ENCODE measurements around the gene GPSM3. TPM values are rescaled to one million over a fixed set of nuclear protein-coding genes. Genes with fewer than 3 reads are reported as not detected.

The GPSM3 gene
- polyA plus RNA-seq, 1 experiment: 4.7 TPM

DNA sequence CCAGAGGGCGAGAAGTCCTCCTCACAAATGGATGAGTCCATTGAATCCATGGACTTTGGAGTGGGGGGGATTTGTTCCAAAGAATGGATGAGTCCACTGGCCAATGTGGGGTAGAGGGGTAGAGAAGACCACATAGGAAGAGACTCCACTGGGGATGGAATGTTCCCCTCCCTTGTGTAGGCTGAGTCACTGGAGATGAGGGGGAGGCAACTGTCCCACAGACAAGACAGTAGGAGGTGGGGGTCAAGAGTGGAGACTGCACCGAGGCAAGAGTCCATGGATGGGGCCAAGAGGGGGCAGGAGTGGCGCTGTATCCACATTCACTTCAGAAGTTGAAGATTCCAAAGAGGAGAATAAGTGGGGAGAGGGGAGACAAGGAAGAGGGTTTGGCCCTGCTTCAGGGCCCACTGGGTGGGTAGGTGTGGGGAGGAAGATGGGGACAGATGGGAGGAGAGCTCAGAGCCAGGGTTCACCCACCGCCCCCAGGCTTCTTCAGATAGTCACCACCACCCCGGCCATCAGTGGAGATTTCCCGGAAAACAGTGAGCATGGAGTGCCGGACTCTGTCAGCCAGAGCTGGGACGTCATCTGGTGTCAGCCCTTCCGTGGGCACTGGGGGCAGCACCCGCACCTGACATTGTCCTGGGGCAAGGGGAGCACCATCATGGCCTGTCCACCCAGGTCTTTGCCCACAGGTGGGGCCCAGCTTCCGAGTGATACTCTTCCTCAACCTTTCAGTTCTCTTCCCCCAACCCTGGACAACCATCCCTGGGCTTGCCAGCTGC is 23.4 kb downstream of the GPSM3 start:
- no peak overlapping the region for H3K4me3 ChIP-seq (ENCODE audit: low read depth, low read length)
- no peak for DNase-seq (ENCODE audit: low read depth, low spot score)
- ChIA-PET POLR2A (interaction anchor here (0.6 kb wide), 1 partner anchor 1343 kb away, joined by 5 read pairs; no protein-coding TSS in a partner anchor), CTCF (interaction anchor here (1.6 kb wide), 1 partner anchor 50 kb away, joined by 4 read pairs; no protein-coding TSS in a partner anchor)
- H3K27me3 ChIP-seq (ENCODE audit: control insufficient read depth, insufficient read depth, low read length): no peaks in the 10 kb centered on the region
- no peak overlapping the region for H3K27ac ChIP-seq (ENCODE audit: low read depth, low read length)
- TF ChIP-seq, protein P1, sequence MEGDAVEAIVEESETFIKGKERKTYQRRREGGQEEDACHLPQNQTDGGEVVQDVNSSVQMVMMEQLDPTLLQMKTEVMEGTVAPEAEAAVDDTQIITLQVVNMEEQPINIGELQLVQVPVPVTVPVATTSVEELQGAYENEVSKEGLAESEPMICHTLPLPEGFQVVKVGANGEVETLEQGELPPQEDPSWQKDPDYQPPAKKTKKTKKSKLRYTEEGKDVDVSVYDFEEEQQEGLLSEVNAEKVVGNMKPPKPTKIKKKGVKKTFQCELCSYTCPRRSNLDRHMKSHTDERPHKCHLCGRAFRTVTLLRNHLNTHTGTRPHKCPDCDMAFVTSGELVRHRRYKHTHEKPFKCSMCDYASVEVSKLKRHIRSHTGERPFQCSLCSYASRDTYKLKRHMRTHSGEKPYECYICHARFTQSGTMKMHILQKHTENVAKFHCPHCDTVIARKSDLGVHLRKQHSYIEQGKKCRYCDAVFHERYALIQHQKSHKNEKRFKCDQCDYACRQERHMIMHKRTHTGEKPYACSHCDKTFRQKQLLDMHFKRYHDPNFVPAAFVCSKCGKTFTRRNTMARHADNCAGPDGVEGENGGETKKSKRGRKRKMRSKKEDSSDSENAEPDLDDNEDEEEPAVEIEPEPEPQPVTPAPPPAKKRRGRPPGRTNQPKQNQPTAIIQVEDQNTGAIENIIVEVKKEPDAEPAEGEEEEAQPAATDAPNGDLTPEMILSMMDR (IDR thresholded peaks at IDR 0.05; ENCODE audit: low read depth, low read length): no peak
- no peaks in the 10 kb centered on the region for H3K9me3 ChIP-seq (ENCODE audit: control insufficient read depth, insufficient read depth, low read length)

DNA sequence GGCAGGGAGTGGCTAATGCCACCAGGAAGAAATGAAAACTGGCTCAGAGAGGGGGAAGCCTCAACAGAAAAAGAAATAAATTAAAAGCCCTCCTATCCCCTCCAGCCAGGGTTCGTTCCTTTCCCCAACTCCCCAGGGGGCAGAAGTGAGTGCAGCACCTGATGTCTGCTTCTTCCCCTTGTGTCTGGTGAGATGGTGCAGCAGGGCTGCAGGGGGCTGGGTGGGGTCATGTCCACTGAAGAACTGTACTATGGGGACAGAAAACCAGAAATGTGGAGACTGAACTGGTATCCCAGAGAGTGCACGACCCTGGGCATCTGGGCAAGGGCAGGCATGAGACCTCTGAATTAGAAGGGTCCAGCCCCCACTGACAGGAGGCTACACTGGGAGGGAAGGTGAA is 24.1 kb downstream of the GPSM3 start:
- CTCF ChIA-PET: no interaction called here
- H3K27me3 ChIP-seq (ENCODE audit: control insufficient read depth, insufficient read depth, low read length): no peaks in the 10 kb centered on the region
- POLR2A ChIA-PET: interaction anchor here (0.6 kb wide), 1 partner anchor 1343 kb away, joined by 5 read pairs; no protein-coding TSS in a partner anchor
- TF ChIP-seq, protein P1 (IDR thresholded peaks at IDR 0.05; ENCODE audit: low read depth, low read length): no peak
- no peak for DNase-seq (ENCODE audit: low read depth, low spot score)
- H3K9me3 ChIP-seq (ENCODE audit: control insufficient read depth, insufficient read depth, low read length): no peaks in the 10 kb centered on the region
- peak overlapping the region; percentile 11 for H3K27ac ChIP-seq (ENCODE audit: low read depth, low read length)
- no peak overlapping the region for H3K4me3 ChIP-seq (ENCODE audit: low read depth, low read length)

DNA sequence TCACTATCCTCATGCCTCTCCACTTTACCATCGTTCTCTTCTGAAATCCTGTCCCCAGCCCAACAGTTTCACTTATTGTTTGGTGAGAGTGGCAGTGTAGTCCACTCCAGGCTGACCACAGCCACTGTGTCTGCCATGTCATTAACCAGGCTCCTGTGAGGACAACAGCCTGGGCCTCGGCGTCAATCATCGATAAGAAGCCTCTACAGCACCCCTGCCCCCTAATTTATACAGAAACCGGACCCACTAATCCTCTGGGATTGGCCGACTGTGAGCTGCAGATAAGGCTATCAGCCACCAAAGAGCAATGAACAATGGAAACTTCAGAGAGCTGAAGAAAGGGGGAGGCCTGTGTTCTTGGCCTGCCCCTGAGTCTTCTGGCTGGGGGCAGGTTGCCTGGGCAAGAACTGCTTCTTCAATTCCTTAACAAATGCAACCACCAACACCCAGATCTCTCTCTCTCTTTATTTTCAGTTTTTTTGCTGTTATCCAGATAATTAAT is 24.6 kb downstream of the GPSM3 start:
- Histone ChIP-seq H3K27me3 (ENCODE audit: control insufficient read depth, insufficient read depth, low read length) (no peaks in the 10 kb centered on the region), H3K9me3 (ENCODE audit: control insufficient read depth, insufficient read depth, low read length) (no peaks in the 10 kb centered on the region), H3K4me3 (ENCODE audit: low read depth, low read length) (no peak overlapping the region), H3K27ac (ENCODE audit: low read depth, low read length) (peak overlapping the region; percentile 11)
- POLR2A ChIA-PET: no interaction called here
- TF ChIP-seq, protein P1 (IDR thresholded peaks at IDR 0.05; ENCODE audit: low read depth, low read length): no peak
- CTCF ChIA-PET: no interaction called here
- DNase-seq (ENCODE audit: low read depth, low spot score): no peak

DNA sequence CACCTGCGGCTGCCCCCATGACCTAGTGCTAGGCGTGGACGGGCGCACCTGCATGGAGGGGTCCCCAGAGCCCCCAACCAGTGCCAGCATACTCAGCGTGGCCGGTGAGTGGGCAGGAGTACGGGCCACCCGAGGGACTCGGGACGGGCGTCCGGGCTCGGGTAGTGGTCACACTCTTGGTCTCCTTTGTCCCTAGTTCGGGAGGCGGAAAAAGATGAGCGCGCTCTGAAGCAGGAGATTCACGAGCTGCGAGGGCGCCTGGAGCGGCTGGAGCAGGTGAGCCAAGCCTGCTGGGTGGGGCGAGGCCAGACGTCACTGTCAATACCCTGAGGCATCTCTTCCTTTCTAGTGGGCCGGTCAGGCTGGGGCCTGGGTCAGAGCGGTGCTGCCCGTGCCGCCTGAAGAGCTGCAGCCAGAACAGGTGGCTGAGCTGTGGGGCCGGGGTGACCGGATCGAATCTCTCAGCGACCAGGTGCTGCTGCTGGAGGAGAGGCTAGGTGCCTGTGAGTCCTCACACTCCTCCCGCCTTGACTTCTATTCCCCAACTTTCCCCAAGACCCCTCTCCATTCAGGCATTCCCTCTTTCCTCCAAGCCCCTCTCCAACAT is 25.2 kb downstream of the GPSM3 start:
- Histone ChIP-seq H3K9me3 (ENCODE audit: control insufficient read depth, insufficient read depth, low read length) (no peaks in the 10 kb centered on the region), H3K27ac (ENCODE audit: low read depth, low read length) (no peak overlapping the region), H3K4me3 (ENCODE audit: low read depth, low read length) (no peak overlapping the region), H3K27me3 (ENCODE audit: control insufficient read depth, insufficient read depth, low read length) (no peaks in the 10 kb centered on the region)
- CTCF ChIA-PET: no interaction called here
- DNase-seq (ENCODE audit: low read depth, low spot score): no peak
- TF ChIP-seq, protein P1 (IDR thresholded peaks at IDR 0.05; ENCODE audit: low read depth, low read length): no peak
- POLR2A ChIA-PET: no interaction called here

All from AG04450 (cell line).